ENCODE measurements around the gene SLC10A7.
"Not testable (repeated sequence)": the region's sequence is repeated elsewhere in the genome, so short reads cannot be mapped to it uniquely, and the experiment has no call there.

Gene SLC10A7

DNA sequence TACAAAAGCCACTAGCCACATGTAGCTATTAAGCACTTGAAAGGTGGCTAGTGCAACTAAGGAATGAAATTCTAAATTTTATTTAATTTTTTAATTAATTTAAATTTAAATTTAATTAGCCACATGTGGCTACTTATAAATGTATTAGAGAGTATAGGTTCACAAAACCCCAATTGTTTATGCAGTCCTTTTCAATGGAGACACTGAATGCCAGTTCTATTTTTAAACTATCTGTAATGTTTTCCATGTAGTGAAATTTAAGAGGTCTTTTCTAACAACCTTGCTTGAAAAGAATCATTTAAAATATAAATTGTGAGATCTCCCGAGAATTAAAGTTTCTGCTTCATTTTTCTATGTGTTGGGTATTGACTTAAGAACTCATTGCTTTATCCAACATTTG is 154.4 kb downstream of the SLC10A7 start:
- H3K4me3 ChIP-seq (ENCODE audit: low read depth, low read length) = no peak overlapping the region

DNA sequence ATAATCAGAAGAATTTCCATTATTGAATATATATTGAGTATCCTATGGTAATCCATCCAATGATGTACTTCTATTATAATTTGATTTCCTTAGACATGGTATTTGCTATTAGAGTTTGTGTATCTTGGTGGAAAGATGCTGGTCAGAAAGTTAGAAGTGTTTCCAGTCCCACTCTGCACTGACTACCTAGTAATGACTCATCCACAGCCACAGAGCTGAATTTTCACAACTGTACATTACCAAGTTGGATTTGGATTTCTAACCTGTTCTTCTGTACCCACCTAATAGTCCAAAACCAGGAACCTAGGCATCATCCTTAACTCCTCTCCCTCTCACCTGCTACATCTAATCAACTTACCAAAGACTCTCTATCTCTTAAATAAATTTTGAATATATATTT is 162.0 kb downstream of the SLC10A7 start:
- TF ChIP-seq, protein P1, sequence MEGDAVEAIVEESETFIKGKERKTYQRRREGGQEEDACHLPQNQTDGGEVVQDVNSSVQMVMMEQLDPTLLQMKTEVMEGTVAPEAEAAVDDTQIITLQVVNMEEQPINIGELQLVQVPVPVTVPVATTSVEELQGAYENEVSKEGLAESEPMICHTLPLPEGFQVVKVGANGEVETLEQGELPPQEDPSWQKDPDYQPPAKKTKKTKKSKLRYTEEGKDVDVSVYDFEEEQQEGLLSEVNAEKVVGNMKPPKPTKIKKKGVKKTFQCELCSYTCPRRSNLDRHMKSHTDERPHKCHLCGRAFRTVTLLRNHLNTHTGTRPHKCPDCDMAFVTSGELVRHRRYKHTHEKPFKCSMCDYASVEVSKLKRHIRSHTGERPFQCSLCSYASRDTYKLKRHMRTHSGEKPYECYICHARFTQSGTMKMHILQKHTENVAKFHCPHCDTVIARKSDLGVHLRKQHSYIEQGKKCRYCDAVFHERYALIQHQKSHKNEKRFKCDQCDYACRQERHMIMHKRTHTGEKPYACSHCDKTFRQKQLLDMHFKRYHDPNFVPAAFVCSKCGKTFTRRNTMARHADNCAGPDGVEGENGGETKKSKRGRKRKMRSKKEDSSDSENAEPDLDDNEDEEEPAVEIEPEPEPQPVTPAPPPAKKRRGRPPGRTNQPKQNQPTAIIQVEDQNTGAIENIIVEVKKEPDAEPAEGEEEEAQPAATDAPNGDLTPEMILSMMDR (conservative IDR thresholded peaks at IDR 0.05; ENCODE audit: low read depth, low read length) = no peak
- DNase-seq (ENCODE audit: low read depth) = no peak
- no peak overlapping the region for H3K4me3 ChIP-seq (ENCODE audit: low read depth, low read length)

More for the DNA sequence above, 154.4 kb downstream of the SLC10A7 start:
- TF ChIP-seq, protein P1 (conservative IDR thresholded peaks at IDR 0.05; ENCODE audit: low read depth, low read length) = no peak
- DNase-seq (ENCODE audit: low read depth) = no peak

DNA sequence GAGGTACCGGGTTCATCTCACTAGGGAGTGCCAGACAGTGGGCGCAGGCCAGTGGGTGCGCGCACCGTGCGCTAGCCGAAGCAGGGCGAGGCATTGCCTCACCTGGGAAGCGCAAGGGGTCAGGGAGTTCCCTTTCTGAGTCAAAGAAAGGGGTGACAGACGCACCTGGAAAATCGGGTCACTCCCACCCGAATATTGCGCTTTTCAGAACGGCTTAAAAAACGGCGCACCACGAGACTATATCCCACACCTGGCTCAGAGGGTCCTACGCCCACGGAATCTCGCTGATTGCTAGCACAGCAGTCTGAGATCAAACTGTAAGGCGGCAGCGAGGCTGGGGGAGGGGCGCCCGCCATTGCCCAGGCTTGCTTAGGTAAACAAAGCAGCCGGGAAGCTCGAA is 171.6 kb downstream of the SLC10A7 start:
- not testable (repeated sequence) for DNase-seq (ENCODE audit: low read depth)
- H3K4me3 ChIP-seq (ENCODE audit: low read depth, low read length) = peak overlapping the region; percentile 22

DNA sequence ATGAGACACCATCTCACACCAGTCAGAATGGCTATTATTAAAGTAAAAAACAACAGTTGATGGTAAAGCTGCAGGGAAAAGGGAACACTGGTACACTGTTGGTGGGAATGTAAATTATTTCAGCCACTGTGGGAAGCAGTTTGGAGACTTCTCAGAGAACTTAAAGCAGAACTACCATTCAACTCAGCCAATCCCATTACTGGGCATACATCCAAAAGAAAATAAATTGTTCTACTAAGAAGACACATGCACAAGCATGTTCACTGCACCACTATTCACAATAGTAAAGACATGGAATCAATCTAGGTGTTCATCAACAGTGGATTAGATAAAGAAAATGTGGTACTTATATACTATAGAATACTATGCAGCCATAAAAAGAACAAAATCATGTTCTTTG is 172.4 kb downstream of the SLC10A7 start:
- H3K4me3 ChIP-seq (ENCODE audit: low read depth, low read length) = no peak overlapping the region
- DNase-seq (ENCODE audit: low read depth) = peak; percentile 31
- TF ChIP-seq, protein P1 (conservative IDR thresholded peaks at IDR 0.05; ENCODE audit: low read depth, low read length) = no peak

DNA sequence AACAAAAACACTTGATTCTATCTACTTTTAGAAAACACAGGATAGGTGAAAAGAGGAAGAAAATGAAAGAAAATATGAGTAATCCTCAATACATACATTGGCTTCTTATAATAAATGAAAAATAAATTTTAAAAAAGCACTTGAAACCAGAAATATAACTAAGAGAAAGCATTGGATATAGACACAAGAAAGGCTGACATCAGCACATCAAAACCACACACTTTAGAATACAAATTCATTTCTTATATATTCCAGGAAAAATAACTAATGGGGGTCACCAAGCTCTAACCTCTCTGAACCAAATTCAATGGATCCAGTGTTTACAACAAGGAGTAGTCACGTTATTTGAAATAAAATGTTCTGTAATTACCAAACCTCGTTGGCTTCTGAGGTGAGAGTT is 173.9 kb downstream of the SLC10A7 start:
- H3K4me3 ChIP-seq (ENCODE audit: low read depth, low read length) = no peak overlapping the region
- TF ChIP-seq, protein P1 (conservative IDR thresholded peaks at IDR 0.05; ENCODE audit: low read depth, low read length) = no peak
- no peak for DNase-seq (ENCODE audit: low read depth)

DNA sequence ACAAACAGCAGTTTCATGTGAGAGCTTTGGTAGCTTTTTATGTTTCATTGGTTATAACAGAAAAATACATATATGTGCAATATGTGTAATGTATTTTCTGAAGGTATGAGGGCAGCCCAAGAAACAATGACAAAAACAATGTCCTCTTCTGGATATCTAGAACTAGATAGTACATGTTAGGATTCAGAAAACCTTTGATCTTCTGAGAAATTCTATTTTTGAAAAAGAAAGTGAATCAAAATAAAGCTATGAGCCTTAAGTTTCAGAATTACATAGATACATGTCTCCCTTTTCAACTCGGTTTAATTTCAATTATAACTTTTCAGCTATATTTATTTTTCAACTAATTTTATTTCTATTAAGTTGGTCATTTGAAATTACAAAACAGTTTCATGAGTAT is 175.5 kb downstream of the SLC10A7 start:
- DNase-seq (ENCODE audit: low read depth) = no peak
- H3K4me3 ChIP-seq (ENCODE audit: low read depth, low read length) = no peak overlapping the region
- TF ChIP-seq, protein P1 (conservative IDR thresholded peaks at IDR 0.05; ENCODE audit: low read depth, low read length) = no peak

DNA sequence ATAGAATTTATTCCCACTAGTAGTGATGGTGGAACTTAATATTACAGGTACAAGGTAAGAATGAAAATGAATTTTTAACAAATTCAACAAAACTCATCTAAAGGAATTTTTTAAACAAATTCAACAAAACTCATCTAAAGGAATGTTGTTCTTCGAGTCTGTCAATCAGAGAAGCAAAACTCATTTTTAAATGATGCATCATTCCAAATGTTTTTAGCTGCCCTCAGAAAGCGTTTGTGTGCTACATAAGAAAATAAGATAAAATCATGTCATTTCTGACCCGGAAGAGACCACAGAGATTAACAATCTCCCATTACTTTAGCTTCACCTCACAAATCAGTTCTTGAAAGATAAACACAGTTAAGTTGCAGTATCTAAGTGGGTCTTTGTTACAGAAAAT is 178.0 kb downstream of the SLC10A7 start:
- TF ChIP-seq, protein P1 (conservative IDR thresholded peaks at IDR 0.05; ENCODE audit: low read depth, low read length) = no peak
- H3K4me3 ChIP-seq (ENCODE audit: low read depth, low read length) = no peak overlapping the region
- no peak for DNase-seq (ENCODE audit: low read depth)

DNA sequence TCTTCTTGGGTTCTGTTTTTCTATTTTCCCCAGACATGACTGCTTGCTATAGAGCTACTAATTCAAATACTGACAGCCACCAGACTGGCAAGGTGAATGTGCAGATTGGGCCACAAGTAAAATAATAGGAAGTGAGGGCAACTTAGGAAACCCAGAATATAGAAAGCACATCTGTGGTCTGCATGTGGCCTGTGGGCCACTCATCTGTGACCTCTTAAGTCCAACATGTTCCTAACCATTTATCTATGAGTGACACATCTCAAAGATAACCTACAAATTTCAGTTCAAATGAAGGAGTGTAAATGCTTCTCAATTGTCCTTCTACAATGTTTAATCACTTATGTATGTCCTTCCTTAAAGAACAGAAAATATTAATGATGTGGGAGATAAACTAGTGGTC is 178.5 kb downstream of the SLC10A7 start:
- DNase-seq (ENCODE audit: low read depth) = no peak
- TF ChIP-seq, protein P1 (conservative IDR thresholded peaks at IDR 0.05; ENCODE audit: low read depth, low read length) = no peak
- no peak overlapping the region for H3K4me3 ChIP-seq (ENCODE audit: low read depth, low read length)
